Mesendoderm (in vitro differentiated cells): Measurements from ENCODE around the gene TMEM94.

Source experiments
- DNase-seq: peaks from one replicate; pipeline ENCODE4 v3.0.0; 2013
- H2AK5ac ChIP-seq: 2 replicates; pipeline ENCODE4 v1.6.1; 2013; ENCODE audit warnings: low read length, inconsistent platforms
- H2BK120ac ChIP-seq: 2 replicates; pipeline ENCODE4 v1.6.1; 2013; ENCODE audit warnings: low read depth, mild to moderate bottlenecking, low read length, moderate library complexity, mixed read lengths
- H2BK15ac ChIP-seq: replicated peaks from 2 replicates; pipeline ENCODE4 v1.6.1; 2013; ENCODE audit warnings: low read depth, mild to moderate bottlenecking, moderate library complexity
- H2BK5ac ChIP-seq: 2 replicates; pipeline ENCODE4 v1.6.1; 2013; ENCODE audit warnings: low read length, inconsistent platforms
- H3K18ac ChIP-seq: 2 replicates; pipeline ENCODE4 v1.6.1; 2013; ENCODE audit warnings: mild to moderate bottlenecking, low read length, mixed read lengths
- H3K23ac ChIP-seq: one replicate; pipeline ENCODE4 v1.6.1; 2013; ENCODE audit warnings: low read length
- H3K27ac ChIP-seq: 2 replicates; pipeline ENCODE4 v1.5.1; 2013; ENCODE audit warnings: low read depth, mild to moderate bottlenecking, inconsistent platforms, low read length, moderate library complexity
- H3K27me3 ChIP-seq: 2 replicates; pipeline ENCODE4 v1.6.1; 2013; ENCODE audit warnings: low read length, control low read depth, mild to moderate bottlenecking, inconsistent platforms; ENCODE audit not compliant: insufficient read depth, poor library complexity
- H3K36me3 ChIP-seq: 2 replicates; pipeline ENCODE4 v1.6.1; 2013; ENCODE audit warnings: low read length, inconsistent platforms; ENCODE audit not compliant: control insufficient read depth, insufficient read depth
- H3K4ac ChIP-seq: one replicate; pipeline ENCODE4 v1.6.1; 2013; ENCODE audit warnings: low read depth, mild to moderate bottlenecking, low read length, moderate library complexity
- H3K4me1 ChIP-seq: 2 replicates; pipeline ENCODE4 v1.6.1; 2013; ENCODE audit warnings: low read depth, low read length, inconsistent platforms; ENCODE audit not compliant: control insufficient read depth
- H3K4me2 ChIP-seq: 2 replicates; pipeline ENCODE4 v1.6.1; 2013; ENCODE audit warnings: low read length
- H3K4me3 ChIP-seq: 2 replicates; pipeline ENCODE4 v1.5.1; 2013; ENCODE audit warnings: mild to moderate bottlenecking, low read length
- H3K56ac ChIP-seq: one replicate; pipeline ENCODE4 v1.6.1; 2013; ENCODE audit warnings: low read length
- H3K79me1 ChIP-seq: 2 replicates; pipeline ENCODE4 v1.6.1; 2013; ENCODE audit warnings: low read length, inconsistent platforms
- H3K79me2 ChIP-seq: 2 replicates; pipeline ENCODE4 v1.6.1; 2013; ENCODE audit warnings: mild to moderate bottlenecking, low read length; ENCODE audit not compliant: control insufficient read depth, insufficient read depth
- H3K9ac ChIP-seq: 2 replicates; pipeline ENCODE4 v1.6.1; 2013; ENCODE audit warnings: low read length, inconsistent platforms
- H4K5ac ChIP-seq: one replicate; pipeline ENCODE4 v1.6.1; 2013; ENCODE audit warnings: low read length
- H4K8ac ChIP-seq: one replicate; pipeline ENCODE4 v1.6.1; 2013; ENCODE audit warnings: low read depth, mild to moderate bottlenecking, control low read depth, low read length, moderate library complexity
- WGBS: extraction: QIAGEN DNeasy Blood & Tissue Kit; methylation state at CpG from one replicate; pipeline ENCODE4 v1.1.7; 2013; ENCODE audit warnings: low lambda C conversion rate, missing lambda C conversion rate; ENCODE audit not compliant: insufficient coverage; ENCODE audit errors: extremely low coverage; 5-methylcytosine and 5-hydroxymethylcytosine counted together

Gene TMEM94

GRCh38 chr17:75459590-75460267 is 3.3 kb downstream of the TMEM94 start:
- H3K27ac ChIP-seq, result no peak overlapping the region

GRCh38 chr17:75460295-75460694 is 3.9 kb downstream of the TMEM94 start:
- Histone ChIP-seq H3K4ac (no peak overlapping the region), H2BK120ac (no peak overlapping the region), H4K8ac (no peak overlapping the region), H3K4me1 (peaks cover 4% of the 10 kb centered on the region), H3K36me3 (no peaks in the 10 kb centered on the region), H2BK15ac (no peak overlapping the region), H3K79me1 (no peaks in the 10 kb centered on the region), H3K27ac (no peak overlapping the region), H3K9ac (no peak overlapping the region), H3K4me3 (no peak overlapping the region), H3K56ac (no peak overlapping the region), H3K18ac (no peak overlapping the region), H3K27me3 (no peaks in the 10 kb centered on the region), H3K79me2 (no peaks in the 10 kb centered on the region), H3K23ac (no peak overlapping the region), H2AK5ac (no peak overlapping the region), H3K4me2 (no peak overlapping the region), H4K5ac (no peak overlapping the region), H2BK5ac (no peak overlapping the region)
- WGBS, result no CpG with 5 or more reads among the region's 4 CpGs
- no peak for DNase-seq

More at GRCh38 chr17:75459590-75460267, 3.3 kb downstream of the TMEM94 start:
- no peaks in the 10 kb centered on the region for H3K79me2 ChIP-seq
- no peak overlapping the region for H3K23ac ChIP-seq
- H2BK15ac ChIP-seq, result no peak overlapping the region
- H2BK5ac ChIP-seq, result no peak overlapping the region
- no peaks in the 10 kb centered on the region for H3K79me1 ChIP-seq
- H3K27me3 ChIP-seq, result no peaks in the 10 kb centered on the region
- no peak overlapping the region for H3K18ac ChIP-seq
- H3K4me3 ChIP-seq, result no peak overlapping the region
- H3K4ac ChIP-seq, result no peak overlapping the region
- no peak overlapping the region for H2BK120ac ChIP-seq
- H4K8ac ChIP-seq, result no peak overlapping the region
- peaks cover 4% of the 10 kb centered on the region for H3K4me1 ChIP-seq
- H4K5ac ChIP-seq, result no peak overlapping the region
- no peak overlapping the region for H3K56ac ChIP-seq
- H2AK5ac ChIP-seq, result no peak overlapping the region
- H3K9ac ChIP-seq, result no peak overlapping the region
- DNase-seq, result no peak
- H3K36me3 ChIP-seq, result no peaks in the 10 kb centered on the region
- no CpG with 5 or more reads among the region's 9 CpGs for WGBS
- no peak overlapping the region for H3K4me2 ChIP-seq

DNA sequence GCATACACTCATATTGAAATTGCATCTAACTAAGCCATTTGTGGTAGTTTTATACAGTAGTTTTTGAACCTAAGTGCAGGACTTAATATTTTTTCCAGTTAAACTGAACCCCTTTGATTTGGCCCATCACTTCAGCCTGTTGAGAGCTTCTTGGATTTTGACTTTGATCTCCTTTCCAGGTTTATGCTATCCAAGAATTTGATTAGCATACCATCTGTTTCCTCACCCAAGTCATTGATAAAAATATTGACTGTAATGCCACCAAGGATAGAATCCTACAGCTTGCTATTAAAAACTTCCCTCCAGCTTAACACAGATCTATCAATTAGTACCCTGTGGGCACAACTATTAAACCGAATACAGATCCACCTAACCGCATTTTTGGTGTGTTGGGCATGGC is 7.2 kb downstream of the TMEM94 start:
- Histone ChIP-seq H3K27me3 (no peaks in the 10 kb centered on the region), H3K36me3 (no peaks in the 10 kb centered on the region), H3K56ac (no peak overlapping the region), H2BK120ac (no peak overlapping the region), H3K9ac (no peak overlapping the region), H4K5ac (no peak overlapping the region), H3K4me2 (no peak overlapping the region), H2AK5ac (no peak overlapping the region), H2BK15ac (no peak overlapping the region), H3K4me3 (no peak overlapping the region), H2BK5ac (no peak overlapping the region), H3K18ac (no peak overlapping the region), H3K4me1 (no peaks in the 10 kb centered on the region), H3K23ac (no peak overlapping the region), H3K79me1 (no peaks in the 10 kb centered on the region), H3K4ac (no peak overlapping the region), H3K27ac (no peak overlapping the region), H4K8ac (no peak overlapping the region), H3K79me2 (no peaks in the 10 kb centered on the region)
- no peak for DNase-seq
- WGBS, result no CpG with 5 or more reads among the region's 2 CpGs

DNA sequence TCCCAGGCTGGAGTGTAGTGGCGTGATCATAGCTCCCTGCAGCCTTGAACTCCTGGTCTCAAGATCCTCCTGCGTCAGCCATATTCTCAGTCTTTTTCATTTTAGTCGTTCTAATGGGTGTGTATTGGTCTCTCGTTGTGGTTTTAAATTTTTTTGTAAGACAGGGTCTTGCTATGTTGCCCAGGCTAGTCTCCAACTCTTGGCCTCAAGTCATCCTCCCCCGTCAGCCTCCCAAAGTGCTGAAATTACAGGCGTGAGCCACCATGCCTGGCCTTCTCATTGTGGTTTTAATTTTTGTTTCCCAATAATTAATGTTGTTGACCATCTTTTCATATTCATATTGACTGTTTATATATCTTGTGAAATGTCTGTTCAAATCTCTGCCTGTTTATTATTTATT is 8.6 kb downstream of the TMEM94 start:
- H3K4me3 ChIP-seq, result no peak overlapping the region
- no peaks in the 10 kb centered on the region for H3K79me2 ChIP-seq
- H3K56ac ChIP-seq, result no peak overlapping the region
- H3K4ac ChIP-seq, result no peak overlapping the region
- no CpG with 5 or more reads among the region's 6 CpGs for WGBS
- no peak overlapping the region for H3K9ac ChIP-seq
- H2AK5ac ChIP-seq, result no peak overlapping the region
- H2BK120ac ChIP-seq, result no peak overlapping the region
- no peaks in the 10 kb centered on the region for H3K79me1 ChIP-seq
- no peak overlapping the region for H3K18ac ChIP-seq
- H3K4me1 ChIP-seq, result no peaks in the 10 kb centered on the region
- H2BK15ac ChIP-seq, result no peak overlapping the region
- no peak overlapping the region for H4K8ac ChIP-seq
- no peaks in the 10 kb centered on the region for H3K27me3 ChIP-seq
- no peak overlapping the region for H2BK5ac ChIP-seq
- DNase-seq, result no peak
- H3K36me3 ChIP-seq, result no peaks in the 10 kb centered on the region
- H3K23ac ChIP-seq, result no peak overlapping the region
- no peak overlapping the region for H3K4me2 ChIP-seq
- H3K27ac ChIP-seq, result no peak overlapping the region
- no peak overlapping the region for H4K5ac ChIP-seq

GRCh38 chr17:75468291-75468754 is 11.9 kb downstream of the TMEM94 start:
- DNase-seq, result no peak
- no CpG with 5 or more reads among the region's 8 CpGs for WGBS
- H3K36me3 ChIP-seq, result no peaks in the 10 kb centered on the region
- no peak overlapping the region for H2AK5ac ChIP-seq
- no peaks in the 10 kb centered on the region for H3K27me3 ChIP-seq
- no peaks in the 10 kb centered on the region for H3K4me1 ChIP-seq
- no peak overlapping the region for H4K8ac ChIP-seq
- H3K9ac ChIP-seq, result no peak overlapping the region
- H3K27ac ChIP-seq, result no peak overlapping the region
- no peaks in the 10 kb centered on the region for H3K79me1 ChIP-seq
- H3K23ac ChIP-seq, result no peak overlapping the region
- H3K79me2 ChIP-seq, result no peaks in the 10 kb centered on the region
- H3K18ac ChIP-seq, result no peak overlapping the region
- no peak overlapping the region for H2BK120ac ChIP-seq
- no peak overlapping the region for H2BK15ac ChIP-seq
- no peak overlapping the region for H2BK5ac ChIP-seq
- H3K4me2 ChIP-seq, result no peak overlapping the region
- H3K56ac ChIP-seq, result no peak overlapping the region
- no peak overlapping the region for H4K5ac ChIP-seq
- no peak overlapping the region for H3K4ac ChIP-seq
- H3K4me3 ChIP-seq, result no peak overlapping the region
